Measurements from ENCODE around the gene CLTRN.
"Not testable (repeated sequence)": the region's sequence is repeated elsewhere in the genome, so short reads cannot be mapped to it uniquely, and the experiment has no call there.

The CLTRN gene

GRCh38 chrX:15664487-15665444, at the start of gene CLTRN:
Gene CLTRN (minus strand): TSS chrX:15664805. CDS start chrX:15664775, 30 bp downstream.
- in situ Hi-C loops (cut with MboI; ENCODE audit: low sequenced_read_pairs): no loop called here

- in situ Hi-C loops (cut with MboI; ENCODE audit: low sequenced_read_pairs): not testable (repeated sequence)
Measured at GRCh38 chrX:15704273-15704672, 39.7 kb upstream of the CLTRN start.

GRCh38 chrX:15703809-15704208, 39.2 kb upstream of the CLTRN start:
- in situ Hi-C loops (cut with MboI; ENCODE audit: low sequenced_read_pairs): not testable (repeated sequence)

- in situ Hi-C loops (cut with MboI; ENCODE audit: low sequenced_read_pairs): no loop called here
Measured at GRCh38 chrX:15702488-15703371, 38.1 kb upstream of the CLTRN start.

- in situ Hi-C loops (cut with MboI; ENCODE audit: low sequenced_read_pairs): no loop called here
Measured at GRCh38 chrX:15696516-15696915, 31.9 kb upstream of the CLTRN start.

GRCh38 chrX:15694941-15695451, 30.4 kb upstream of the CLTRN start:
- in situ Hi-C loops (cut with MboI; ENCODE audit: low sequenced_read_pairs): no loop called here

- in situ Hi-C loops (cut with MboI; ENCODE audit: low sequenced_read_pairs): no loop called here
Measured at GRCh38 chrX:15686818-15687685, 22.4 kb upstream of the CLTRN start.

GRCh38 chrX:15683193-15683592, 18.6 kb upstream of the CLTRN start:
- in situ Hi-C loops (cut with MboI; ENCODE audit: low sequenced_read_pairs): no loop called here

GRCh38 chrX:15681433-15681832, 16.8 kb upstream of the CLTRN start:
- in situ Hi-C loops (cut with MboI; ENCODE audit: low sequenced_read_pairs): no loop called here

- in situ Hi-C loops (cut with MboI; ENCODE audit: low sequenced_read_pairs): no loop called here
Measured at GRCh38 chrX:15680401-15680800, 15.8 kb upstream of the CLTRN start.

GRCh38 chrX:15679246-15679645, 14.6 kb upstream of the CLTRN start:
- in situ Hi-C loops (cut with MboI; ENCODE audit: low sequenced_read_pairs): no loop called here

GRCh38 chrX:15678339-15678738, 13.7 kb upstream of the CLTRN start:
- in situ Hi-C loops (cut with MboI; ENCODE audit: low sequenced_read_pairs): no loop called here

- in situ Hi-C loops (cut with MboI; ENCODE audit: low sequenced_read_pairs): no loop called here
Measured at GRCh38 chrX:15676886-15677285, 12.3 kb upstream of the CLTRN start.

- in situ Hi-C loops (cut with MboI; ENCODE audit: low sequenced_read_pairs): no loop called here
Measured at GRCh38 chrX:15675490-15675921, 10.9 kb upstream of the CLTRN start.

GRCh38 chrX:15674841-15675489, 10.4 kb upstream of the CLTRN start:
- in situ Hi-C loops (cut with MboI; ENCODE audit: low sequenced_read_pairs): no loop called here

- in situ Hi-C loops (cut with MboI; ENCODE audit: low sequenced_read_pairs): no loop called here
Measured at GRCh38 chrX:15674514-15674840, 9.9 kb upstream of the CLTRN start.

- in situ Hi-C loops (cut with MboI; ENCODE audit: low sequenced_read_pairs): no loop called here
Measured at GRCh38 chrX:15673970-15674369, 9.4 kb upstream of the CLTRN start.

- in situ Hi-C loops (cut with MboI; ENCODE audit: low sequenced_read_pairs): no loop called here
Measured at GRCh38 chrX:15672881-15673280, 8.3 kb upstream of the CLTRN start.

- in situ Hi-C loops (cut with MboI; ENCODE audit: low sequenced_read_pairs): no loop called here
Measured at GRCh38 chrX:15663439-15663838, 1.2 kb downstream of the CLTRN start.

- in situ Hi-C loops (cut with MboI; ENCODE audit: low sequenced_read_pairs): not testable (repeated sequence)
Measured at GRCh38 chrX:15654804-15655203, 9.8 kb downstream of the CLTRN start.

All from HL-60/S4 (cell line).